GM12878 (cell line): ENCODE data around the gene CDC5L. TPM values are rescaled to one million over a fixed set of nuclear protein-coding genes. Genes with fewer than 3 reads are reported as not detected.

Source experiments
- ATAC-seq: fragments of 200-7000 bp; cut with Tn5 transposase; 3 replicates; pipeline ENCODE4 v1.9.1; 2020; ENCODE audit warnings: mild to moderate bottlenecking, moderate library complexity
- BruUV-seq: library from RNA; stranded (reverse); fragments of 400-500 nt; replicated peaks from 2 replicates; lab custom pipeline; 2021; lab: Mats Ljungman, UMichigan
- CTCF ChIA-PET: fragments of 300-600 bp; sonication (Branson Sonifier 250); formaldehyde crosslinking; extraction: SDS; loops from one replicate; lab custom pipeline; 2021; ENCODE audit warnings: inconsistent platforms; lab: Yijun Ruan, JAX
- POLR2A ChIA-PET: fragments of 350-600 bp; formaldehyde crosslinking; extraction: SDS; loops from one replicate; lab custom pipeline; 2021; ENCODE audit warnings: inconsistent platforms; lab: Charles Lee
- RAD21 ChIA-PET: fragments of 300-600 bp; sonication (Branson Sonifier 250); formaldehyde crosslinking; loops from one replicate; lab custom pipeline; 2023; ENCODE audit warnings: antibody characterized with exemption; ENCODE audit not compliant: unreplicated experiment; lab: Charles Lee
- SMC1A ChIA-PET: fragments of 300-600 bp; sonication (Branson Sonifier 250); formaldehyde crosslinking; loops from one replicate; lab custom pipeline; 2023; ENCODE audit not compliant: unreplicated experiment, uncharacterized antibody; lab: Charles Lee
- DNase-seq: peaks from one replicate; pipeline ENCODE4 v3.0.0-alpha.2; 2011; ENCODE audit warnings: low read depth, low spot score
- FAIRE-seq: peaks from 3 replicates; lab custom pipeline; 2011; peaks lifted over from hg19 to GRCh38; lab: Jason Lieb, UNC
- H2AFZ ChIP-seq: 2 replicates; pipeline ENCODE4 v1.6.0; 2011; ENCODE audit warnings: low read depth, low read length, control low read depth; ENCODE audit not compliant: control insufficient read depth
- H3K27ac ChIP-seq: 2 replicates; pipeline ENCODE4 v1.5.1; 2011; ENCODE audit warnings: control low read depth; ENCODE audit not compliant: control insufficient read depth, insufficient read depth
- H3K27me3 ChIP-seq, 2 experiments: replicated peaks in 1 of 2; 2 replicates each; pipeline versions ENCODE4 v1.6.0 to v1.6.1; 2011; ENCODE audit warnings: low read length in 1 of 2; ENCODE audit not compliant: control insufficient read depth in 2 of 2, insufficient read depth in 2 of 2
- H3K36me3 ChIP-seq, 2 experiments: 2 replicates each; pipeline ENCODE4 v1.5.1; 2011; ENCODE audit warnings: low read length in 1 of 2; ENCODE audit not compliant: control insufficient read depth in 2 of 2, insufficient read depth in 2 of 2
- H3K4me1 ChIP-seq: 2 replicates; pipeline ENCODE4 v1.6.1; 2011; ENCODE audit warnings: mild to moderate bottlenecking, low read length, moderate library complexity, mixed read lengths; ENCODE audit not compliant: control insufficient read depth, insufficient read depth
- H3K4me2 ChIP-seq: 2 replicates; pipeline ENCODE4 v1.6.0; 2011; ENCODE audit warnings: control low read depth; ENCODE audit not compliant: control insufficient read depth, insufficient read depth
- H3K4me3 ChIP-seq: fragments of 200-600 bp; sonication (generic); 2 replicates; pipeline ENCODE4 v1.5.1; 2016
- H3K79me2 ChIP-seq: 2 replicates; pipeline ENCODE4 v1.6.0; 2011; ENCODE audit warnings: low read length; ENCODE audit not compliant: control insufficient read depth, insufficient read depth
- H3K9ac ChIP-seq: 2 replicates; pipeline ENCODE4 v1.8.0; 2011; ENCODE audit warnings: low read length, control low read depth, mixed read lengths; ENCODE audit not compliant: control insufficient read depth, insufficient read depth
- H3K9me3 ChIP-seq: replicated peaks from 3 replicates; pipeline ENCODE4 v1.5.1; 2011; ENCODE audit warnings: mild to moderate bottlenecking, low read length; ENCODE audit not compliant: control insufficient read depth, insufficient read depth
- H4K20me1 ChIP-seq: 2 replicates; pipeline ENCODE4 v1.6.0; 2011; ENCODE audit not compliant: control insufficient read depth, insufficient read depth
- ETV6 ChIP-seq, 2 experiments: fragments of 450-650 bp in 1 of 2; IDR thresholded peaks in 1 of 2; conservative IDR thresholded peaks in 1 of 2; 2 replicates each; pipeline ENCODE4 v1.6.1; 2014; ENCODE audit warnings: antibody characterized with exemption in 1 of 2, borderline replicate concordance in 1 of 2, low read depth in 1 of 2, mild to moderate bottlenecking in 1 of 2, moderate library complexity in 1 of 2
- GATAD2B ChIP-seq: fragments of 450-650 bp; conservative IDR thresholded peaks from 2 replicates; pipeline ENCODE4 v1.6.1; 2017; ENCODE audit warnings: low read depth, mild to moderate bottlenecking, moderate library complexity
- HDAC6 ChIP-seq: fragments of 200-600 bp; sonication (generic); IDR thresholded peaks from one replicate; pipeline ENCODE4 v1.8.0; 2017; ENCODE audit warnings: antibody characterized with exemption; ENCODE audit not compliant: unreplicated experiment
- JUNB ChIP-seq: IDR thresholded peaks from 2 replicates; pipeline ENCODE4 v1.6.1; 2016; ENCODE audit warnings: antibody characterized with exemption, mild to moderate bottlenecking
- JUND ChIP-seq: IDR thresholded peaks from 2 replicates; pipeline ENCODE4 v1.6.1; 2012; ENCODE audit warnings: low read depth, mild to moderate bottlenecking, low read length, improper control_type of control experiment, moderate library complexity
- MAX ChIP-seq: IDR thresholded peaks from 2 replicates; pipeline ENCODE4 v1.6.1; 2012; ENCODE audit warnings: low read depth, low read length, improper control_type of control experiment
- NFIC ChIP-seq: IDR thresholded peaks from 2 replicates; pipeline ENCODE4 v1.6.1; 2012; ENCODE audit warnings: low read depth, mild to moderate bottlenecking, inconsistent platforms, low read length, moderate library complexity
- NFYB ChIP-seq: IDR thresholded peaks from 2 replicates; pipeline ENCODE4 v1.6.1; 2011; ENCODE audit warnings: low read depth, mild to moderate bottlenecking, low read length, improper control_type of control experiment, moderate library complexity; ENCODE audit not compliant: insufficient read depth
- NRF1 ChIP-seq: conservative IDR thresholded peaks from 2 replicates; pipeline ENCODE4 v1.6.1; 2011; ENCODE audit warnings: mild to moderate bottlenecking, low read depth, low read length, improper control_type of control experiment
- POU2F2 ChIP-seq: IDR thresholded peaks from 3 replicates; pipeline ENCODE4 v1.6.1; 2011; ENCODE audit warnings: low read depth, mild to moderate bottlenecking, low read length, borderline replicate concordance
- SIX5 ChIP-seq: IDR thresholded peaks from 2 replicates; pipeline ENCODE4 v1.6.1; 2011; ENCODE audit warnings: mild to moderate bottlenecking, low read depth, low read length, moderate library complexity; ENCODE audit not compliant: severe bottlenecking
- SPI1 ChIP-seq: IDR thresholded peaks from 2 replicates; pipeline ENCODE4 v1.6.1; 2011; ENCODE audit warnings: low read depth, mild to moderate bottlenecking, low read length, moderate library complexity, borderline replicate concordance; ENCODE audit not compliant: insufficient read depth
- ZBTB40 ChIP-seq: fragments of 450-650 bp; IDR thresholded peaks from 2 replicates; pipeline ENCODE4 v1.6.1; 2016; ENCODE audit warnings: mild to moderate bottlenecking, moderate library complexity, borderline replicate concordance
- ZNF217 ChIP-seq: fragments of 450-650 bp; IDR thresholded peaks from 2 replicates; pipeline ENCODE4 v1.6.1; 2017; ENCODE audit warnings: antibody characterized with exemption, mild to moderate bottlenecking
- ZNF274 ChIP-seq: IDR thresholded peaks from one replicate; pipeline ENCODE4 v1.8.0; 2011; ENCODE audit not compliant: insufficient read length, insufficient read depth
- WGBS: methylation state at CpG from one replicate; pipeline ENCODE4 v1.1.6; 2016; ENCODE audit warnings: low lambda C conversion rate; ENCODE audit not compliant: insufficient replicate concordance, insufficient coverage; ENCODE audit errors: missing lambda C conversion rate; 5-methylcytosine and 5-hydroxymethylcytosine counted together
- in situ Hi-C: fragments of 300-500 bp; cut with MboI; formaldehyde crosslinking; loops from 9 replicates; pipeline ENCODE4 v1.14.3; 2018; ENCODE audit warnings: mixed read lengths
- intact Hi-C: fragments of 100-400 bp; cut with micrococcal nuclease; formaldehyde crosslinking; loops from one replicate; pipeline ENCODE4 v1.14.2; 2022; ENCODE audit not compliant: unreplicated experiment
- polyA plus RNA-seq, 11 experiments: library from polyadenylated mRNA; depleted of rRNA in 4 of 11; unstranded in 6 of 11; stranded (reverse) in 5 of 11; fragments of >200 nt; fragmentation: Nextera tagmentation in 4 of 11; fragmentation: Illumina TruSeq in 1 of 11; extraction: Ambion mirVana in 4 of 11; extraction: Trizol in 1 of 11; gene quantifications; 1 replicate in 1 of 11; 2 replicates in 10 of 11; pipeline versions ENCODE4 v1.2.1 to v1.2.3, GENCODE V29; 2011 to 2016; ENCODE audit warnings: inconsistent platforms in 2 of 11, missing spikeins in 2 of 11, low read depth in 1 of 11
- total RNA-seq, 4 experiments: library from RNA; depleted of rRNA in 3 of 4; stranded (reverse); fragments of >200 nt in 3 of 4; fragmentation: Illumina TruSeq in 1 of 4; extraction: Trizol in 1 of 4; gene quantifications; 2 replicates each; pipeline versions ENCODE4 v1.2.1 to v1.2.3, GENCODE V29; 2013 to 2021

Gene CDC5L
- total and polyA plus RNA-seq, 10 of the 15 experiments (the other 5 are each of a cell fraction or from before 2014, with no cell fraction given): 13.2 to 29.4 (median 18.8) TPM

- no peak for TF ChIP-seq ZBTB40
- TF ChIP-seq POU2F2: no peak
Measured at GRCh38 chr6:44390158-44390683, 2.7 kb downstream of the CDC5L start (continued).

- H3K9me3 ChIP-seq: no peaks in the 10 kb centered on the region
- peaks cover 4% of the 10 kb centered on the region for H3K79me2 ChIP-seq
- H3K9ac ChIP-seq: no peak overlapping the region
- H3K4me3 ChIP-seq: no peak overlapping the region
- no peak overlapping the region for H3K27ac ChIP-seq
- no peaks in the 10 kb centered on the region for H3K27me3 ChIP-seq
- ChIA-PET SMC1A (interaction anchor here (0.7 to 1.7 kb wide), 2 partner anchors 13 to 18 kb away, joined by 3 read pairs; no protein-coding TSS in a partner anchor), CTCF (no interaction called here), RAD21 (interaction anchor here (0.7 to 1.2 kb wide), 2 partner anchors 9 to 266 kb away, joined by 3 read pairs; no protein-coding TSS in a partner anchor), POLR2A (no interaction called here)
- FAIRE-seq (no peak), ATAC-seq (no peak), DNase-seq (no peak)
- BruUV-seq: no TSS peak
- no peak overlapping the region for H2AFZ ChIP-seq
- H3K4me2 ChIP-seq: no peak overlapping the region
- H3K36me3 ChIP-seq: peaks cover 9 to 34% of the 10 kb centered on the region in 2 experiments
- H3K4me1 ChIP-seq: no peaks in the 10 kb centered on the region
- in situ Hi-C loops (no loop called here), intact Hi-C loops (no loop called here)
- no peaks in the 10 kb centered on the region for H4K20me1 ChIP-seq
- TF ChIP-seq GATAD2B (no peak), SPI1 (no peak), NRF1 (no peak), JUND (no peak), NFIC (no peak), ZNF274 (no peak), NFYB (no peak), SIX5 (no peak), ETV6 (conservative IDR thresholded peaks at IDR 0.05 in 1 of 2, IDR thresholded peaks at IDR 0.05 in 1 of 2; ENCODE audit: borderline replicate concordance in 1 of 2, low read depth in 1 of 2) (no peak), HDAC6 (no peak), ZNF217 (no peak), MAX (no peak), JUNB (no peak)
- WGBS: 94% methylated on average over 2 of the region's 2 CpGs
Measured at GRCh38 chr6:44395501-44395900, 8.0 kb downstream of the CDC5L start.
